Inflammatory macrophage treated with lipopolysaccharide for 4 hours (primary cell): ENCODE data around the gene PCDHB2.
"Not testable (repeated sequence)": the region's sequence is repeated elsewhere in the genome, so short reads cannot be mapped to it uniquely, and the experiment has no call there.

Source experiments
- DNase-seq: peaks from one replicate; pipeline ENCODE4 v3.0.0-alpha.2; 2020

The PCDHB2 gene

DNA sequence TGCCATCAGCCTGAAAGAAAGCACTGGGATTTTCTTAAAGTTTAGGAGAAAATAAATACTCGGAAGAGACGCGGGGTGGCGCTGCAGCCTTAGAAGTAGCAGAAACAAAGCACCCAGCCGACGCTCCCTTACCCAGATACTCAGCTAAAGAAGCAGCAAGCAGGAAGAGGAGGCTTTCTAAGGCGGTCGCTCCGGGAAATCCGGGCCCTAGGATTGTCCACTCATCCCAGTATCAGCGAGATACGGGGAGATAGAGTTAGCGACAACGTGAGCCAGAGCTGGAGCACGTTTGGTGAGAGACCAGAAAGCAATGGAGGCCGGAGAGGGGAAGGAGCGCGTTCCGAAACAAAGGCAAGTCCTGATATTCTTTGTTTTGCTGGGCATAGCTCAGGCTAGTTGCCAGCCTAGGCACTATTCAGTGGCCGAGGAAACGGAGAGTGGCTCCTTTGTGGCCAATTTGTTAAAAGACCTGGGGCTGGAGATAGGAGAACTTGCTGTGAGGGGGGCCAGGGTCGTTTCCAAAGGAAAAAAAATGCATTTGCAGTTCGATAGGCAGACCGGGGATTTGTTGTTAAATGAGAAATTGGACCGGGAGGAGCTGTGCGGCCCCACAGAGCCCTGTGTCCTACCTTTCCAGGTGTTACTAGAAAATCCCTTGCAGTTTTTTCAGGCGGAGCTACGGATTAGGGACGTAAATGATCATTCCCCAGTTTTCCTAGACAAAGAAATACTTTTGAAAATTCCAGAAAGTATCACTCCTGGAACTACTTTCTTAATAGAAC lies at the start of gene PCDHB2:
PCDHB2 (plus strand) TSS at position 135 of the 782 bp plus-strand sequence; CDS start at position 311, 176 bp downstream.
- no peak for DNase-seq

DNA sequence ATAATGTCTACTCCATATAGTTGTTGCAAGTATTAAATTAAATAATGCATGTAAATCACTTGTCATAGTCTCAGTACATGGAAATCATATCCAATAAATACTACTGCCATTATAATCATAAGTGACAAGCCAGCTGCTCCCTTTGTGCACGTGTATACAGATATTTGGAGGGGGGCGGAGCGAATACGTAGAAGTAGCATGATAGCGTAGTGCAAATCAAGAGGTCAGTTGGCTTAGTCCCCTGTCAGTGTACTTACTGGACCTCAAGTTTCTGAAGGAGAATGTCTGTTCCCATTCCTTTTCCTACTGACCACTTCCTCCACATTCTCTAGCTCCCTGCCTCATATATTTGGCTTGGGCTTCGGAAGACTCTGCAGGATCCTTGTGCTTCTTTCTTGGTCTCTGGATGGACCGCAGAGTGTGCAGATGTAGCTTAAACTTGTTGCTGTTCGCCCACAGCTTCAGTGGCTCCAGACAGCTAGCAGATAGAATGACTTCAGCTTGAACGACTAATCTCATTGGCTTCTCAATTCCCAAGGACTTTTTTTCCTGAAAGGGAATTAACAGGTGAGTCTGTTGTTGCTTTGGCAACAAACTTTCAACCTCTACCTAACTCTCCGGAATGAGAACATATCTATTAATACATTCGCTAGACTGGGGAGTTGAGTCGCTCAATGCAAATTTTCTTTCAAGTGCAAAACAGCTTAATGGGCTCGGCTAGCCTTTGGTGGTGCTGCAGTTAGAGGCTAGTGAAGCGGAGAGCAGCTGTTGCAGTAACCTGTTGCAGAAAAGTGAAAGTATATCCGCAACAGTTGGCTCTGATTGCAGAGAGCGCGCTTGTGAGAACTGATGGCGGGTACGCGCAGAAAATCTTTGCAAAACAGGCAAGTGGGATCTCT lies 43.5 kb upstream of the PCDHB2 start, which contains the start of gene PCDHB1:
PCDHB1 (plus strand) TSS at position 753 of the 899 bp plus-strand sequence; CDS start at position 850, 97 bp downstream.
- no peak for DNase-seq

DNA sequence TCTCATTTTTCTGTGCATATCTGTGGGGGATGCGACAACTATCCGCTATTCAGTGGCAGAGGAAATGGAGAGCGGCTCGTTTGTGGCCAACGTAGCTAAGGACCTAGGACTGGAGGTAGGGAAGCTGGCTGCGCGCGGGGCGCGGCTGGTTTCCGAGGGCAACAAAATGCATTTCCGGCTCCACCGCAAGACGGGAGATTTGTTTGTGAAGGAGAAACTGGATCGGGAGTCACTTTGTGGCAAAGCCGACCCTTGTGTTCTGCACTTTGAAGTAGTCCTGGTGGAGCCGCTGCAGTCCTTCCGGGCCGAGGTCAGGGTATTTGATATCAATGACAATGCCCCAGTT lies 42.9 kb upstream of the PCDHB2 start:
- DNase-seq, result no peak

DNA sequence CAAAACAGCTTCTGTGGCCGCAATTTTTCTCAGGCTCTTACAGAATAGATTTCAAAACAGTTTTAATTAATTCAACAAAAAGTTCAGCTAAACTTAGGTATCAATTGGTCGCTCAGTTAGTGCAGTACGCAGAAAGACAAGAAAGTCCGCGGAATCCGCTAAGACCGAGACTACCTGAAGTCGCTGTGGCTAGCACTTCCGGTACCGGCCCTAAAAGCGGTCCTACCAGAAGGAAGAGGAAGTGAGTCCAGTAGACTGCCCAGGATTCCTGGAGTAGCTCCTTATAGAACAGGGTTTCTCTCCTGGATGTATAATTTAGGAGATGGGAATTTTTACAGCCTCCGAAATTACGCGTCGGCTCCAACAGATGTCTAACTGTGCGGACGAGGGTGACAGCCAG lies 16.6 kb upstream of the PCDHB2 start:
- DNase-seq, result no peak

DNA sequence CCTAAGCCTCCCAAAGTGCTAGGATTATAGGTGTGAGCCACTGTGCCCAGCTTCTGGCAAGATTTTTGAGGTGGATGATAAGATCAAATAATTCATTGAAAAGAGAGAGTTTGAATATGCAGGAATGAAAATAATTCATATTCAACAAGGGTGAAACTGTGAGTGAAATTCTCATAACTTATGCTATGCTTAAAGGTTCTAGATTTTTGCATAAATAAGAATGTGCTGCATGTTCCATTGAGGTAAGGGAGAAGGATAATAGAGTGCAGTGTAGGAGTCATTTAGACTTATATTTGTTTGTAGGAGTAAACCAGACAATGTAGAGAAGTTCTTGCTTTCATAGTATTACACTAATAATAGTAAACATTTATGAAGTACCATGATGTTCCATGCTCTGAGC lies 12.2 kb upstream of the PCDHB2 start:
- DNase-seq, result no peak

DNA sequence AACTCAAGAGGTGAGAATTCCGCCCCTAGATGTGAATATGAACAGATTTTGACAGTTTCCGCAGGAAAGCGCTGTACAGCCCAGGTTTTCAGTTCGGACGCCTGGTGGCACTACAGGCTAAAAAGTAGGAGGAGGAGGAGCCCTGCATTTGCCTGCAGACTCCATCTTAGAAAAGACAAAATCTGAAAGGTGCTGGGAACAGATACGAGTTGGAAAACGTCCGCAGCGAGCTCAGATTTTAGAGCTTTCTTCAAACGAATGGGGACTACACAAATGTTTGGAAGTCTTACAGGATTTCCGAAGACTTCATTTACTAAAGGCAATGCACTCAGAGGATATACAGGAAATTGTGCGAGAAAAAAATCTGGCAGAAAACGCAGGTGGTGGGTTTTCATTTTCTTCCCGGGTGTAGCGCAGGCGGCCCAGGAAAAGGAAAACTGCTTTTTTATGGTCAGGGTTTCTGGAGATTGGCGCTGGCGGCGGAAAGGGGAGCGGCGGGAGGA lies 9.9 kb upstream of the PCDHB2 start:
- no peak for DNase-seq

DNA sequence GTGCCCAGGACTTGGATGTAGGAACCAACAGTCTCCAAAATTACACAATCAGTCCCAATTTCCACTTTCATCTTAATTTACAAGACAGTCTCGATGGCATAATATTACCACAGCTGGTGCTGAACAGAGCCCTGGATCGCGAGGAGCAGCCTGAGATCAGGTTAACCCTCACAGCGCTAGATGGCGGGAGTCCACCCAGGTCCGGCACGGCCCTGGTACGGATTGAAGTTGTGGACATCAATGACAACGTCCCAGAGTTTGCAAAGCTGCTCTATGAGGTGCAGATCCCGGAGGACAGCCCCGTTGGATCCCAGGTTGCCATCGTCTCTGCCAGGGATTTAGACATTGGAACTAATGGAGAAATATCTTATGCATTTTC lies 837 bp downstream of the PCDHB2 start:
- no peak for DNase-seq

DNA sequence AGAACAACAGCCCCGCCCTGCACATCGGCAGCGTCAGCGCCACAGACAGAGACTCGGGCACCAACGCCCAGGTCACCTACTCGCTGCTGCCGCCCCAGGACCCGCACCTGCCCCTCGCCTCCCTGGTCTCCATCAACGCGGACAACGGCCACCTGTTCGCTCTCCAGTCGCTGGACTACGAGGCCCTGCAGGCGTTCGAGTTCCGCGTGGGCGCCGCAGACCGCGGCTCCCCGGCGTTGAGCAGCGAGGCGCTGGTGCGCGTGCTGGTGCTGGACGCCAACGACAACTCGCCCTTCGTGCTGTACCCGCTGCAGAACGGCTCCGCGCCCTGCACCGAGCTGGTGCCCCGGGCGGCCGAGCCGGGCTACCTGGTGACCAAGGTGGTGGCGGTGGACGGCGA lies 1.8 kb downstream of the PCDHB2 start:
- DNase-seq, result not testable (repeated sequence)

DNA sequence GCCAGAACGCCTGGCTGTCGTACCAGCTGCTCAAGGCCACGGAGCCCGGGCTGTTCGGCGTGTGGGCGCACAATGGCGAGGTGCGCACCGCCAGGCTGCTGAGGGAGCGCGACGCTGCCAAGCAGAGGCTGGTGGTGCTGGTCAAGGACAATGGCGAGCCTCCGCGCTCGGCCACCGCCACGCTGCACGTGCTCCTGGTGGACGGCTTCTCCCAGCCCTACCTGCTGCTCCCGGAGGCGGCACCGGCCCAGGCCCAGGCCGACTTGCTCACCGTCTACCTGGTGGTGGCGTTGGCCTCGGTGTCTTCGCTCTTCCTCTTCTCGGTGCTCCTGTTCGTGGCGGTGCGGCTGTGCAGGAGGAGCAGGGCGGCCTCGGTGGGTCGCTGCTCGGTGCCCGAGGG lies 2.2 kb downstream of the PCDHB2 start:
- not testable (repeated sequence) for DNase-seq

DNA sequence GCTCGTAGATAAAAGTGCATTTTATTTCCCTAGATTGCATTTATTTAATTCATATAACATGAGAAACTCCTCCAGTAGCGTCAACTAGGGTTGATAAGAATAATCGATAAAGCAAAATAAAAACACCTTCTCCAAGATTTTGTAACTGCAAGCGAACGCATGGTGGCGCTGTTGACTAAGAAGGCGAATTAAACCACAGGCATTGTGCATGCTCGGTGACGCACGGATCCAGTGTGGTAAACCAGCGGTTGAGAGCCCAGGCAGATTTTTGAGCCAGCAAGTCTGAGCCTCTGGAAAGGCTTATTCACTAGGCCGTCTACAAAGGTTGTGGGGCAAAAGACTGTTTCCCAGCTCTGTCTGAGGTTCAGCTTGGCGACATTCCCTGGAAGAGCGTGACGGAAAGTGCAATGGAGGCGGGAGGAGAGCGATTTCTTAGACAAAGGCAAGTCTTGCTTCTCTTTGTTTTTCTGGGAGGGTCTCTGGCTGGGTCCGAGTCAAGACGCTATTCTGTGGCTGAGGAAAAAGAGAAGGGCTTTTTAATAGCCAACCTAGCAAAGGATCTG lies 5.9 kb downstream of the PCDHB2 start, which contains the start of gene PCDHB3:
PCDHB3 (plus strand) TSS at position 231 of the 563 bp plus-strand sequence; CDS start at position 408, 177 bp downstream.
- DNase-seq, result no peak

DNA sequence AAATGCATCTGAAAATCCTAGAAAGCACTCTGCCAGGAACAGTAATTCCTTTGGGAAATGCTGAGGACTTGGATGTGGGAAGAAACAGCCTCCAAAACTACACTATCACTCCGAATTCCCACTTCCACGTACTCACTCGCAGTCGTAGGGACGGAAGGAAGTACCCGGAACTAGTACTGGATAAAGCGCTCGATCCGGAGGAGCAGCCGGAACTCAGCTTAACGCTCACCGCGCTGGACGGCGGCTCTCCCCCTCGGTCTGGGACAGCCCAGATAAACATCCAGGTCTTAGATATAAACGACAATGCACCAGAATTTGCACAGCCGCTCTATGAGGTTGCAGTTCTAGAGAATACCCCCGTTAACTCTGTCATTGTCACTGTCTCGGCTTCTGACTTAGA lies 6.6 kb downstream of the PCDHB2 start:
- no peak for DNase-seq

DNA sequence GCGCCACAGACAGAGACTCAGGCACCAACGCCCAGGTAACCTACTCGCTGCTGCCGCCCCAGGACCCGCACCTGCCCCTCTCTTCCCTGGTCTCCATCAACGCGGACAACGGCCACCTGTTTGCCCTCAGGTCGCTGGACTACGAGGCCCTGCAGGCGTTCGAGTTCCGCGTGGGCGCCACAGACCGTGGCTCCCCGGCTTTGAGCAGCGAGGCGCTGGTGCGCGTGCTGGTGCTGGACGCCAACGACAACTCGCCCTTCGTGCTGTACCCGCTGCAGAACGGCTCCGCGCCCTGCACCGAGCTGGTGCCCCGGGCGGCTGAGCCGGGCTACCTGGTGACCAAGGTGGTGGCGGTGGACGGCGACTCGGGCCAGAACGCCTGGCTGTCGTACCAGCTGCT lies 7.7 kb downstream of the PCDHB2 start:
- not testable (repeated sequence) for DNase-seq

DNA sequence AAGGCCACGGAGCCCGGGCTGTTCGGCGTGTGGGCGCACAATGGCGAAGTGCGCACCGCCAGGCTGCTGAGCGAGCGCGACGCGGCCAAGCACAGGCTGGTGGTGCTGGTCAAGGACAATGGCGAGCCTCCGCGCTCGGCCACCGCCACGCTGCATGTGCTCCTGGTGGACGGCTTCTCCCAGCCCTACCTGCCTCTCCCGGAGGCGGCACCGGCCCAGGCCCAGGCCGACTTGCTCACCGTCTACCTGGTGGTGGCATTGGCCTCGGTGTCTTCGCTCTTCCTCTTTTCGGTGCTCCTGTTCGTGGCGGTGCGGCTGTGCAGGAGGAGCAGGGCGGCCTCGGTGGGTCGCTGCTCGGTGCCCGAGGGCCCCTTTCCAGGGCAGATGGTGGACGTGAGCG lies 8.1 kb downstream of the PCDHB2 start:
- DNase-seq, result not testable (repeated sequence)

DNA sequence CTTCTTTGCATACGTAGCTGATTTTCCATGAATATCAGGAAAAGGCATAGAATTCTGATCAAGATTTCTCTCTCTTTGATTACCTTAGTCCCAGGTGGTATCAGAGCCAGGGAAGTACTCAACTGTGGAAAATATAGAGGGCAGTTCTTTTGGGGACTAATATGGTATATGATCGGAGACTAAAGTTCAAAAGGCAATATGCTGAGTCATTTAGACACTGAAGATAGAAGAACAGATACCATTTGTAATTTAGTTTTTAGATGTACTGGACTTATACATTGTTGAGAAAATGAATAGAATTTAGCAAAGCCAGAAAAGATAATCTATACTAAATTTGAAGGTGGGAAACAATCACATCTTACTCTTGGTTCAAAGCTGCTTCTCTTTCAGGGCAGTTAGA lies 10.9 kb downstream of the PCDHB2 start:
- no peak for DNase-seq

DNA sequence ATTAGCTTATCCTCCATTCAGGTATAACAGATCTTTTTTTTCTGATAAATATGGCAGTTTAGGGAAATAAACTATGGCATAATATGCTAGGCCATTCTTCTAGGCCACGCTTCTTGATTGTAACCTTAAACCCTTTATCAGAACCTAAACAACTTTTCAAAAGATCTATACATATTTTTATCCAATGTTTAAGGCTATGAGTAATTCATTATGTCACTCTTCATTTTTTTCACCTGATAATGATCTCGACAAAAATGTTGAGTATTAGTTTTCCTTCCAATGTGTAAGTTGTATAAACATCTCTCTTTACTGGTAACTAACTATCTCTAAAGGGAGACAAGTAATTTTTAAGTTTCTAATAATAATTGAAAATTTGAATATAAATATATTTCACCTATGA lies 24.8 kb downstream of the PCDHB2 start:
- no peak for DNase-seq

DNA sequence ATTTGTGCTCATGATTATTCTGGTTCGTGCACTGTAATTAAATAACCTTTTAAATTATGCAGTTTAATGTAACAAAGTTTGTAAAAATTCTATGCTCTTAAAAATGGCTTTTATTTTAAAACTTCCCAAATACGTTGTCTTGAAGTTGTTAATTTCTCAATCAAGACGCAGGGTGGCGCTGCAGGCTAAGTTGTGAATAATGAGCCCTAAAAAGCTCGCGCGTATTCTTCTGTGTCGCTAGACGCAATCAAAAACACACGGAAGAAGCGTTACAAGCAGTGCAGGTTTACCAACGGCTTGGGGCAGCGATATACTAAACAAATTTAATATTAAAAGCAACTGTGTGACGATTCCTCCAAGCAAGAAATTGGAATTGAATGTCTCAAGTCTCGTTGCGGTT lies 27.1 kb downstream of the PCDHB2 start, which contains the start of gene PCDHB4:
PCDHB4 (plus strand) TSS at position 256 of the 400 bp plus-strand sequence. CDS start 181 bp downstream, outside the sequence.
- DNase-seq, result no peak

DNA sequence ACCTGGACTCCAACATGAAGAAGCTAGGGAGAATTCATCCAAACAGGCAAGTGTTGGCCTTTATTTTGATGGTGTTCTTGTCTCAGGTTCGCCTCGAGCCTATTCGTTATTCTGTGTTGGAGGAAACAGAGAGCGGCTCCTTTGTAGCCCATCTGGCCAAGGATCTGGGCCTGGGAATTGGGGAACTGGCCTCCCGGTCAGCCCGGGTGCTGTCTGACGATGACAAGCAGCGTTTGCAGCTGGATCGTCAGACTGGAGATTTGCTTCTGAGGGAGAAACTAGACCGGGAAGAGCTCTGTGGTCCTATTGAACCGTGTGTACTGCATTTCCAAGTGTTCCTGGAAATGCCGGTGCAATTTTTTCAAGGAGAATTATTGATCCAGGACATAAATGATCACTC lies 27.6 kb downstream of the PCDHB2 start:
- no peak for DNase-seq

DNA sequence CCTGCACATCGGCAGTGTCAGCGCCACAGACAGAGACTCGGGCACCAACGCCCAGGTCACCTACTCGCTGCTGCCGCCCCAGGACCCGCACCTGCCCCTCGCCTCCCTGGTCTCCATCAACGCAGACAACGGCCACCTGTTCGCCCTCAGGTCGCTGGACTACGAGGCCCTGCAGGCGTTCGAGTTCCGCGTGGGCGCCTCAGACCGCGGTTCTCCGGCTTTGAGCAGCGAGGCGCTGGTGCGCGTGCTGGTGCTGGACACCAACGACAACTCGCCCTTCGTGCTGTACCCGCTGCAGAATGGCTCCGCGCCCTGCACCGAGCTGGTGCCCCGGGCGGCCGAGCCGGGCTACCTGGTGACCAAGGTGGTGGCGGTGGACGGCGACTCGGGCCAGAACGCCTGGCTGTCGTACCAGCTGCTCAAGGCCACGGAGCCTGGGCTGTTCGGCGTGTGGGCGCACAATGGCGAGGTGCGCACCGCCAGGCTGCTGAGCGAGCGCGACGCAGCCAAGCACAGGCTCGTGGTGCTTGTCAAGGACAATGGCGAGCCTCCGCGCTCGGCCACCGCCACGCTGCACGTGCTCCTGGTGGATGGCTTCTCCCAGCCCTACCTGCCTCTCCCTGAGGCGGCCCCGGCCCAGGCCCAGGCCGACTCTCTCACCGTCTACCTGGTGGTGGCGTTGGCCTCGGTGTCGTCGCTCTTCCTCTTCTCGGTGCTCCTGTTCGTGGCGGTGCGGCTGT lies 29.2 kb downstream of the PCDHB2 start:
- DNase-seq, result not testable (repeated sequence)

DNA sequence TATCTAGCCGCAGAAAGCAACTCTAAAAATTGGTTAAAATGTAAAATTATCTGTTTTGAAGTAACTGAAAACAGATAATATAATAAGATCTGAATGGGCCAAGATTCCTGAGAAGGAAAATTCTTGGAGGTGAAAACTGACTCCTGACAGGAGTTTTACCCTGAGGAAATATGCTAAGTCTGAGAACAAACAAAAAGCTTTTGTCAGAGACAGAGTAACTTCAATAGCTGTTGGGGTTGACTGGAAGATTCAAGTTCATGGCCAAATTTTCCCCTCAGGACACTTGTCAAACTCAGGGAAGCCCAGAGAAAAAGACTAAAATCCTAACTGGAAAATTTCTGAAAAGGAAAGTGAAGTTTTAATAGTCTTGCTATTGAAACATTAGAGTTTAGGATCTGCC lies 32.9 kb downstream of the PCDHB2 start:
- no peak for DNase-seq

DNA sequence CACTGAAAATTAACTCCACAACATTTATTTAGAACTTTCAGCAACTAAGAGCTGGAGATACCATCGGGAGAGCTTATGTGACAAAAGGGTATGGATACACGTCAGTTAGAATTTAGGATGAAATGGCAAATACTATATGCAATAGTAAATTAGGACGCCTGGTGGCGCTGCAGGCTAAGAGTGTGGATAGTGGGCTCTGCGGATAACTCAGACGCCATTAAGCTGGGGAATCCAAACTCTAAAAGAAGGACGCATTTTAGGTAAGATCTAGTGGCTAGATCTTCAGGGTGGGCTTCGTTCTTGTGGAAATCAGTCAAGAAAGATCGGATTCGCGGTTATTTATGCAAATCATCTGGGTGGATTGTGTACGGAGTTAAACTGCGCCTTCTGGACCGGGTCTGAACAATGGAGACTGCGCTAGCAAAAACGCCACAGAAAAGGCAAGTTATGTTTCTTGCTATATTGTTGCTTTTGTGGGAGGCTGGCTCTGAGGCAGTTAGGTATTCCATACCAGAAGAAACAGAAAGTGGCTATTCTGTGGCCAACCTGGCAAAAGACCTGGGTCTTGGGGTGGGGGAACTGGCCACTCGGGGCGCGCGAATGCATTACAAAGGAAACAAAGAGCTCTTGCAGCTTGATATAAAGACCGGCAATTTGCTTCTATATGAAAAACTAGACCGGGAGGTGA lies 40.8 kb downstream of the PCDHB2 start, which contains the start of gene PCDHB5:
PCDHB5 (plus strand) TSS at position 177 of the 688 bp plus-strand sequence; CDS start at position 406, 229 bp downstream.
- no peak for DNase-seq

DNA sequence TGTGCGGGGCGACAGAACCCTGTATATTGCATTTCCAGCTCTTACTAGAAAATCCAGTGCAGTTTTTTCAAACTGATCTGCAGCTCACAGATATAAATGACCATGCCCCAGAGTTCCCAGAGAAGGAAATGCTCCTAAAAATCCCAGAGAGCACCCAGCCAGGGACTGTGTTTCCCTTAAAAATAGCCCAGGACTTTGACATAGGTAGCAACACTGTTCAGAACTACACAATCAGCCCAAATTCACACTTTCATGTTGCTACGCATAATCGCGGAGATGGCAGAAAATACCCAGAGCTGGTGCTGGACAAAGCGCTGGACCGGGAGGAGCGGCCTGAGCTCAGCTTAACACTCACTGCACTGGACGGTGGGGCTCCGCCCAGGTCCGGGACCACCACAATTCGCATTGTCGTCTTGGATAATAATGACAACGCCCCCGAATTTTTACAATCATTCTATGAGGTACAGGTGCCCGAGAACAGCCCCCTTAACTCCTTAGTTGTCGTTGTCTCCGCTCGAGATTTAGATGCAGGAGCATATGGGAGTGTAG lies 41.4 kb downstream of the PCDHB2 start:
- DNase-seq, result no peak
